Coronary artery (tissue), 2 donors: ENCODE data around the gene FAM151A.

Source experiments
- DNase-seq: peaks from one replicate; pipeline ENCODE4 v3.0.0-alpha.2; 2017; ENCODE audit warnings: low spot score
- H3K27ac ChIP-seq, 2 donors: fragments of 200-600 bp; sonication (generic); one replicate each; pipeline ENCODE4 v1.5.1; 2016 to 2019
- H3K4me3 ChIP-seq: fragments of 200-600 bp; sonication (generic); 2 replicates; pipeline ENCODE4 v1.5.1; 2016; ENCODE audit warnings: mild to moderate bottlenecking, moderate library complexity
- TF ChIP-seq, protein P1 (sequence below): fragments of 200-600 bp; sonication (generic); IDR thresholded peaks from one replicate; pipeline ENCODE4 v1.5.1; 2019; ENCODE audit warnings: antibody characterized with exemption

The FAM151A gene

DNA sequence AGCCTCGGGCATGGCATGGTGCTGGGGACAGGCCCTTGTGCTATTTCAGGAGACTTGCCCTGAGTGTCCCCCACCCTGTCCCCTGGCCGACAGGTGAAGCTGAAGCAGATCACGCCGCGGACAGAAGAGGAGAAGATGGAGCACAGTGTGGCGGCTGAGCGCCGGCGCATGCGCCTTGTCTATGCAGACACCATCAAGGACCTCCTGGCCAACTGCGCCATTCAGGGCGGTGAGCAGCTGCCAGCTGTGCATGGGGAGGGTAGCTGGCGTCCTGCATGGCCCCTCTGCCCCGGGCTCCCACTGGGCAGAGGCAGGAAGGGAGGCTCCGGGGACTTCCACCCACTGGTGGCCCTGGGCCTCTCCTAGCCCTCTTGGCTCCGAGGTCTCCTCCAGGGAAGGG, 28.9 kb downstream of the FAM151A start:
- no peak for DNase-seq
- Histone ChIP-seq H3K4me3 (no peak overlapping the region), H3K27ac (no peak overlapping the region)
- TF ChIP-seq, protein P1, sequence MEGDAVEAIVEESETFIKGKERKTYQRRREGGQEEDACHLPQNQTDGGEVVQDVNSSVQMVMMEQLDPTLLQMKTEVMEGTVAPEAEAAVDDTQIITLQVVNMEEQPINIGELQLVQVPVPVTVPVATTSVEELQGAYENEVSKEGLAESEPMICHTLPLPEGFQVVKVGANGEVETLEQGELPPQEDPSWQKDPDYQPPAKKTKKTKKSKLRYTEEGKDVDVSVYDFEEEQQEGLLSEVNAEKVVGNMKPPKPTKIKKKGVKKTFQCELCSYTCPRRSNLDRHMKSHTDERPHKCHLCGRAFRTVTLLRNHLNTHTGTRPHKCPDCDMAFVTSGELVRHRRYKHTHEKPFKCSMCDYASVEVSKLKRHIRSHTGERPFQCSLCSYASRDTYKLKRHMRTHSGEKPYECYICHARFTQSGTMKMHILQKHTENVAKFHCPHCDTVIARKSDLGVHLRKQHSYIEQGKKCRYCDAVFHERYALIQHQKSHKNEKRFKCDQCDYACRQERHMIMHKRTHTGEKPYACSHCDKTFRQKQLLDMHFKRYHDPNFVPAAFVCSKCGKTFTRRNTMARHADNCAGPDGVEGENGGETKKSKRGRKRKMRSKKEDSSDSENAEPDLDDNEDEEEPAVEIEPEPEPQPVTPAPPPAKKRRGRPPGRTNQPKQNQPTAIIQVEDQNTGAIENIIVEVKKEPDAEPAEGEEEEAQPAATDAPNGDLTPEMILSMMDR = no peak

DNA sequence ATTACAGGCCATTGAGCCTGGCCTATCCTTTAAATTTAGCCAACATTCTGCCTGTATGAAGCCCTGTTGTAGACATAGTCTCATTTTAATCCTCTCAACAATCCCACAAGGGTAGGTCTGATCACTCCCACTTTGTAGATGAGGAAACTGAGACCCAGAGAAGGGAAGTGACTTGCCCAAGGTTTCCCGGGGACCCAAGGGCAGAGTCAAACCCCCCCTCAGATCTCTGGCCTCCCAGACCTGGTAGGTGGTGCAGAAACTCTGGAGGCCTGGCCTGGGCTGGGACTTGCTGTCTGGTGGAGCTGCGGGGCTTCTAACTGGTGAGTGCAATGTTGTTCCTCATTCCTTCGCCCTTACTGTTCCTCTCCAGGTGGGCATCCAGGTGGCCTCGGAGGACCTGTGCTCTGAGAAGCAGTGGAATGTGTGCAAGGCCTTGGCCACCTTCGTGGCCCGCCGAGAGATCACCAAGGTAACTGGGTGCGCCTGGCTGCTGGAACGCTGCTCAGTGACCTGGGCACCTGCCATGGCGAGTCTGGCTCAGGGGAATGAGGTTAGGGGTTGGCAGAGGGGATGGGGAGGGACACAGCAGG, 29.7 kb downstream of the FAM151A start:
- TF ChIP-seq, protein P1 = no peak
- DNase-seq = no peak
- Histone ChIP-seq H3K4me3 (no peak overlapping the region), H3K27ac (no peak overlapping the region)

DNA sequence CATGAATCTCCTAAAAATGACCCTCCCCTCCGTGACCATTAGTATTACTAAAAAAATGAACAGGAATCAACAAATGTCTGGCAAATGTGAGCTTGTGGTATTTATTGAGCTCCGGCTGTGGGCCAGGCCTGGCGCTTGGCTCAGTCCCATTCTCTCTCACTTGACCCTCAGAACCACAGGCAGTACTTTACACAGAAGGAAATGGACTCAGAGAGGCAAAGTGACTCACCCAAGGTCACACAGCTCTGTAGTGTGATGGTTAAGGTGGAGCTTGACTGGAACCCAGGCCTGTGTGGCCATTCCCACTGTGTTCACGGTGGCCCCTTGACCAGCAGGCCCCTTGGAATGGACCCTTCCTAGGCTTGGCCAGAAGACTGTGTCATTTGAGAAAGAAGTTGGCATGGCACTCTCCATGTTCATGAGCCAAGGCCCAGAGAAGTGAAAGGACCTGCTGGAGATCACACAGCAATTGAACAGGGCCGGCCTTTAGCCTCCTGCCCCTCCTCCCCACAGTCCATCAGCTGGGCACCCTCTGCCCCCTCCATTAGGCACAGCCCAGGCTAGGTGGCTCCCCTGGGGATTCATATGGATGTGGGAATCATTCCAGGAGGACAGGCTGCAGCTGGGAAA, 32.1 kb downstream of the FAM151A start:
- no peak overlapping the region for H3K27ac ChIP-seq
- DNase-seq = no peak
- no peak overlapping the region for H3K4me3 ChIP-seq
- TF ChIP-seq, protein P1 = no peak

DNA sequence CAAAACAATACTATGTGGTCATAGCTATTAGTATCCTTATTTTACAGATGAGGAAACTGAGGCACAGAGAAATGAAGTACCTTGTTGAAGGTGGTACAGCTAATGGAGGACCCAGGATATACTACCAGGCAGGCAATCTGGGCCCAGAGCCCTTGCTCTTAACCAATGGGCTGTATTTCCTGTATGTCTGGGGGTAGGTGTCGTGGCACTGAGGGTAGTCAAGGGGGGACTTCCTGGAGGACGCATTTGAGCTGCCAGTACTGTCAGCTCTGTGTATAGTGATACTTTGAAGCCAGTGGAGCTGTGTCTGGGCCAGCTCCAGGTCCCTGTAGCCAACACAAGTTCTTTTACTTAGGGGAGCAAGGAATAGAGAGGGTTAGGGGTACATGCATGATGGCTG, 34.9 kb downstream of the FAM151A start:
- Histone ChIP-seq H3K4me3 (no peak overlapping the region), H3K27ac (no peak overlapping the region)
- TF ChIP-seq, protein P1 = no peak
- DNase-seq = no peak

DNA sequence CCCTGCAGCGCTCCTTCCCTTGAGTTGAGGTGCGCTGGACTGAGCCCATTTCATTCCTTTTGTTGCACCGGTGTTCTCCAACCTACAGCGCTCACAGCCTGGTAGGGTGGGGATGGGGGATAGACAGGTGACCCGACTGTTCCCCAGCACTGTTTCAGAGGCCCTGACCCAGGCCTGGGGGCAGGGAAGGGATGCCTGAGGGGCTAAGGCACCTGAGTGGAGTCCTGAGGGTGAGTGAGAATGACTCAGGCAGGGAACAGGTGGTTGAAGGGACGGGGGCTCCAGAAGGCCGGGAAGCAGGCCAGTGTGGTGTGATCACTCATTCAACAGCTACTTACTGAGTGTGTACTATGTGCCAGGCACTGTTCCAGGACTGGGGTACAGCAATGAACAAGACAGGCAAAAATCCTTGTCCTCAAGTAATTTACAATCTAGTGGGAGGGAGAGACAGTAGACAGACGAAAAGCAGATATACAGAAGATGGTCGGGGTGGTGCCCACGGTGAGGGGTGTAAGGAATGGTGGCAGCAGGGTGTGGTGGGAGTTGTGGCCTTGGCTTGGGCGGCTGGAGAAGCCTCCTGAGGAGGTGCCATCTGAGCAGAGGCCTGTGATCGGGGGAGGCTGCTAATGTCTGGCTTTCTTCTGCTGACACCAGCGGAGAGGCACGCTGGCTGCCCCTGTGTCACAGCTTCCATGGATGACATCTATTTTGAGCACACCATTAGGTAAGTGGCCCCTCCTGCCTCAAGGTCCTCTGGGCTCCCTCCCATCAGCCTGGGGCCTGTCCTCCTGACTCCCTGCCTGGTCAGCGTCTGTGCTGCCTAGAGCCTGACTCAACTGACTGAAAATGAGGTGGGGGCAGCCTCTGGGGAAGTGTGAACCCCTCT, 37.9 kb downstream of the FAM151A start:
- TF ChIP-seq, protein P1 = no peak
- H3K27ac ChIP-seq = no peak overlapping the region
- no peak overlapping the region for H3K4me3 ChIP-seq
- no peak for DNase-seq

DNA sequence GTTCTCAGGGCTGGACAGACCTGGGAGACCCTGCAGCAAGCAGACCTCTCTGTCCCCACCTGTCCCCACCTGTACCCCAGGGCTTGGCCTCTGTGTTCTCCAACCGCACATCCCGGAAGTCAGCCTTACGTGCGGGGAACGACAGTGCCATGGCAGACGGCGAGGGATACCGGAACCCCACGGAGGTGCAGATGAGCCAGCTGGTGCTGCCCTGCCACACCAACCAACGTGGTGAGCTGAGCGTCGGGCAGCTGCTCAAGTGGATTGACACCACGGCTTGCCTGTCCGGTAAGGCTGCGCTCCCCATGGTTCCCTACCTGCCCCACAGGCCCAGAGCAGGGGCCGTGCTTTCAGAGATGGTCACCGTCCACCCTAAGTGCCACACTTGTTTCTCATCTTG, 38.8 kb downstream of the FAM151A start:
- TF ChIP-seq, protein P1 = no peak

More for the DNA sequence above, 38.8 kb downstream of the FAM151A start:
- no peak for DNase-seq
- Histone ChIP-seq H3K4me3 (no peak overlapping the region), H3K27ac (no peak overlapping the region)
